Hepatocyte (in vitro differentiated cells): ENCODE results near the gene RPL9. TPM values are rescaled to one million over a fixed set of nuclear protein-coding genes. Genes with fewer than 3 reads are reported as not detected.

Experiments
- DNase-seq: peaks from one replicate; pipeline ENCODE4 v3.0.0-alpha.2; 2016; ENCODE audit warnings: low spot score
- H2AFZ ChIP-seq: fragments of 200-600 bp; sonication (generic); 2 replicates; pipeline ENCODE4 v1.6.0; 2016; ENCODE audit warnings: antibody characterized with exemption, mild to moderate bottlenecking
- H3K27ac ChIP-seq: fragments of 200-600 bp; sonication (generic); 2 replicates; pipeline ENCODE4 v1.5.1; 2016; ENCODE audit warnings: mild to moderate bottlenecking
- H3K27me3 ChIP-seq: fragments of 200-600 bp; sonication (generic); 2 replicates; pipeline ENCODE4 v1.6.1; 2016
- H3K36me3 ChIP-seq: fragments of 200-600 bp; sonication (generic); replicated peaks from 2 replicates; pipeline ENCODE4 v1.5.1; 2016; ENCODE audit warnings: low read depth; ENCODE audit not compliant: insufficient read depth
- H3K4me1 ChIP-seq: fragments of 200-600 bp; sonication (generic); 2 replicates; pipeline ENCODE4 v1.5.1; 2016; ENCODE audit warnings: mild to moderate bottlenecking, moderate library complexity; ENCODE audit not compliant: insufficient read depth
- H3K4me2 ChIP-seq: fragments of 200-600 bp; sonication (generic); 2 replicates; pipeline ENCODE4 v1.6.0; 2016
- H3K4me3 ChIP-seq: fragments of 200-600 bp; sonication (generic); 2 replicates; pipeline ENCODE4 v1.5.1; 2016; ENCODE audit warnings: mild to moderate bottlenecking
- H3K79me2 ChIP-seq: fragments of 200-600 bp; sonication (generic); 2 replicates; pipeline ENCODE4 v1.6.0; 2017; ENCODE audit warnings: mild to moderate bottlenecking
- H3K9me2 ChIP-seq: fragments of 200-600 bp; sonication (generic); replicated peaks from 2 replicates; pipeline ENCODE4 v1.6.0; 2017; ENCODE audit warnings: mild to moderate bottlenecking; ENCODE audit not compliant: insufficient read depth
- H3K9me3 ChIP-seq: fragments of 200-600 bp; sonication (generic); 2 replicates; pipeline ENCODE4 v1.5.1; 2016; ENCODE audit warnings: low read depth, mild to moderate bottlenecking
- H4K20me1 ChIP-seq: fragments of 200-600 bp; sonication (generic); 2 replicates; pipeline ENCODE4 v1.6.0; 2016; ENCODE audit warnings: mild to moderate bottlenecking; ENCODE audit not compliant: insufficient read depth, poor library complexity, severe bottlenecking
- CTCF ChIP-seq: fragments of 200-600 bp; sonication (generic); IDR thresholded peaks from 2 replicates; pipeline ENCODE4 v1.5.1; 2016; ENCODE audit warnings: antibody characterized with exemption, mild to moderate bottlenecking; ENCODE audit not compliant: poor library complexity
- EZH2 ChIP-seq: fragments of 200-600 bp; sonication (generic); IDR thresholded peaks from 2 replicates; pipeline ENCODE4 v1.6.1; 2016; ENCODE audit warnings: antibody characterized with exemption, mild to moderate bottlenecking, borderline replicate concordance
- EZH2phosphoT487 ChIP-seq: fragments of 200-600 bp; sonication (generic); IDR thresholded peaks from one replicate; pipeline ENCODE4 v1.6.1; 2018; ENCODE audit warnings: antibody characterized with exemption, mild to moderate bottlenecking, low read depth, moderate library complexity; ENCODE audit not compliant: unreplicated experiment, severe bottlenecking
- whole genome bisulfite sequencing: methylation state at CpG from one replicate; pipeline ENCODE4 v1.1.6; 2016; ENCODE audit warnings: low lambda C conversion rate; ENCODE audit errors: missing lambda C conversion rate; 5-methylcytosine and 5-hydroxymethylcytosine counted together
- polyA plus RNA-seq: library from polyadenylated mRNA; unstranded; fragments of >200 nt; fragmentation: Nextera tagmentation; extraction: Ambion mirVana; gene quantifications from 2 replicates; pipeline ENCODE4 v1.2.1, GENCODE V29; 2016
- total RNA-seq: library from RNA; depleted of rRNA; stranded (reverse); fragments of >200 nt; gene quantifications from 2 replicates; pipeline ENCODE4 v1.2.3, GENCODE V29; 2014

The RPL9 gene
- total and polyA plus RNA-seq, 2 experiments from 2014 or later: 475 to 2,831 TPM

DNA sequence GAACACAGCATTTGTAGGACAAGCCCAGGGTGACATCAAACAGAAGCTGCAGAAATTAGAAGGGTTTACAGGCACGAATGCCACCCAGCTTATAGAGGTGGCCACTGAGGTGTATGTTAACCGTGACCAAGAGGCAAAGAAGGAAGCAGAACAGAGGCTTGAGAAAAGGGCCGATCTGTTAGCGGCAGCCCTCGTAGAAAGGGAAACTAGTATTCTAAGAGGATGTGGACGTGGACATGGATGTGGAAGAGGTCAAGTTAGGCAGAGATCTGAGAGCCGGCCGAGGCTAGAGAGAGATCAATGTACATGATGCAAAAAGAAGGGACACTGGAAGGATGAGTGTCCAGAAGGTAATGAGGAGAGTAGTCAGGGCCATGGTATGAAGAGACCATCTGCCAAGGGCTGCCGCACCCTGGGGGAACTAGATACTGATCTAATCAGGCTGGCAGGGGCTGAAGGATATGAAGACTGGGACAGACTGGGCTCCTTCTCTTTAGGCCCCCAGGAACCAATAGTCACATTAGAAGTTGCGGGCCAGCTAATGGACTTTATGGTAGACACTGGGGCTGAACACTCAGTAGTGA is 27.6 kb upstream of the RPL9 start:
- WGBS: 93% methylated on average over 10 of the region's 10 CpGs
- H3K4me2 ChIP-seq: no peak overlapping the region
- H3K9me3 ChIP-seq: no peaks in the 10 kb centered on the region
- no peak overlapping the region for H2AFZ ChIP-seq
- H3K27me3 ChIP-seq: no peaks in the 10 kb centered on the region
- H3K4me1 ChIP-seq: peaks cover 20% of the 10 kb centered on the region
- no peaks in the 10 kb centered on the region for H4K20me1 ChIP-seq
- H3K79me2 ChIP-seq: no peaks in the 10 kb centered on the region
- no peaks in the 10 kb centered on the region for H3K9me2 ChIP-seq
- DNase-seq: no peak
- no peak overlapping the region for H3K4me3 ChIP-seq
- H3K27ac ChIP-seq: peak overlapping the region; percentile 15
- no peak for TF ChIP-seq EZH2phosphoT487
- no peak for TF ChIP-seq CTCF
- no peaks in the 10 kb centered on the region for H3K36me3 ChIP-seq

- Histone ChIP-seq H3K27me3 (no peaks in the 10 kb centered on the region), H3K36me3 (no peaks in the 10 kb centered on the region), H3K79me2 (no peaks in the 10 kb centered on the region), H3K4me1 (peaks cover 20% of the 10 kb centered on the region), H3K4me2 (no peak overlapping the region), H3K9me2 (no peaks in the 10 kb centered on the region), H3K9me3 (no peaks in the 10 kb centered on the region), H4K20me1 (no peaks in the 10 kb centered on the region), H3K4me3 (no peak overlapping the region), H3K27ac (no peak overlapping the region), H2AFZ (no peak overlapping the region)
- DNase-seq: no peak
- WGBS: 86% methylated on average over 6 of the region's 6 CpGs
- TF ChIP-seq EZH2: no peak
- no peak for TF ChIP-seq EZH2phosphoT487
Observed at GRCh38 chr4:39484582-39485272, 26.0 kb upstream of the RPL9 start.

DNA sequence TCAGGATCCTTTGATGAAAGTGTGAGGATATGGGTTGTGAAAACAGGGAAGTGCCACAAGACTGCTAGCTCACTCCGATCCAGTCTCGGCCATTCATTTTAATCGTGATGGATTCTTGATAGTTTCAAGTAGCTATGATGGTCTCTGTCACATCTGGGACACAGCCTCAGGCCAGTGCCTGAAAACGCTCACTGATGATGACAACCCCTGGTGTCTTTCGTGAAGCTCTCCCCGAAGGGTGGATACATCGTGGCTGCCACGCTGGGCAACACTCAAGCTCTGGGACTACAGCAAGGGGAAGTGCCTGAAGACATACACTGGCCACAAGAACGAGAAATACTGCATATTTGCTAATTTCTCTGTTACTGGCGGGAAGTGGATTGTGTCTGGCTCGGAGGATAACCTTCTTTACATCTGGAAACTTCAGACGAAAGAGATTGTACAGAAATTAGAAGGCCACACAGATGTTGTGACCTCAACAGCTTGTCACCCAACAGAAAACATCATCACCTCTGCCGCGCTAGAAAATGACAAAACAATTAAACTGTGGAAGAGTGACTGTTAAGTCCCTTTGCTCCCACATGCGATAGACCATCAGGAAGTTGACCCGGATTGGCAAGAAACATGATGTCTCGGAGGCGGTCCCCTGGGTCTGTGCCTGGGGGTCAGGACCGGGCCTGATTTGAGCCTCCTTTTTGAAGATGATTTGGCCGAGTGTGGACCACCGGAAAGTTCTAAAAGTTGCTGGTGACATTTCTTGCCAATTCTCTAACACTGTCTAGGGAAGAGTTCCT is 22.4 kb upstream of the RPL9 start:
- Histone ChIP-seq H3K4me3 (no peak overlapping the region), H3K4me2 (no peak overlapping the region), H3K79me2 (no peaks in the 10 kb centered on the region), H3K4me1 (no peaks in the 10 kb centered on the region), H3K27me3 (no peaks in the 10 kb centered on the region), H2AFZ (no peak overlapping the region), H3K27ac (no peak overlapping the region), H3K9me3 (no peaks in the 10 kb centered on the region), H3K36me3 (no peaks in the 10 kb centered on the region), H3K9me2 (no peaks in the 10 kb centered on the region), H4K20me1 (no peaks in the 10 kb centered on the region)
- 91% methylated on average over 21 of the region's 21 CpGs for WGBS
- DNase-seq: no peak
- TF ChIP-seq EZH2phosphoT487 (no peak), CTCF (no peak), EZH2 (no peak)

GRCh38 chr4:39480251-39480650 is 21.5 kb upstream of the RPL9 start:
- Histone ChIP-seq H3K4me2 (no peak overlapping the region), H3K9me3 (no peaks in the 10 kb centered on the region), H3K9me2 (no peaks in the 10 kb centered on the region), H4K20me1 (no peaks in the 10 kb centered on the region), H3K27ac (no peak overlapping the region), H2AFZ (no peak overlapping the region), H3K27me3 (no peaks in the 10 kb centered on the region), H3K36me3 (no peaks in the 10 kb centered on the region), H3K79me2 (no peaks in the 10 kb centered on the region), H3K4me1 (no peaks in the 10 kb centered on the region), H3K4me3 (no peak overlapping the region)
- no peak for TF ChIP-seq EZH2phosphoT487
- no peak for TF ChIP-seq CTCF
- TF ChIP-seq EZH2: no peak
- no peak for DNase-seq
- 97% methylated on average over 22 of the region's 27 CpGs for WGBS
